Neural cell (in vitro differentiated cells): ENCODE results near the gene ADARB2.

ENCODE experiments used
- RAD21 ChIP-seq: fragments of 450-650 bp; conservative IDR thresholded peaks from 2 replicates; pipeline ENCODE4 v1.6.1; 2014; ENCODE audit warnings: antibody characterized with exemption, mild to moderate bottlenecking, moderate library complexity
- TF ChIP-seq, protein P1 (sequence below): fragments of 450-650 bp; IDR thresholded peaks from 2 replicates; pipeline ENCODE4 v1.5.1; 2014; ENCODE audit warnings: antibody characterized with exemption, mild to moderate bottlenecking, moderate library complexity; ENCODE audit not compliant: poor library complexity, severe bottlenecking

DNA sequence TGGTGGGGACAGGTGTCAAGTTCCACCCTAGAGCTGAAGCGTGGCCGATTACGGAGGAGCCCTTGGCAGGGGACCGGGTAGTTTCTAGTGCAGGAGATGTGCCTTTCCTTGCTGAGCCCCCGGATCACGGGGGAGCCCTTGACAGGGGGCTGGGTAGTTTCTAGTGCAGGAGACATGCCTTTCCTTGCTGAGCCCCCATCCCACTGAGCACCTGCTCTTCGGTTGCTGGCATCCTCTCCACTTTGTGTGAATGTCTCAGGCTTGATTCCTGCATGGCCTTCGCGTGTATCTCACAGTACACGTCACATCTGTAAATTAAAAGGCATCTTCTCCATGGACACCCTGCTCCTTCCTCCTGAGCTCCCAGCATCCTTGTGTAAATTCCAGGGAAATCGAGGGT is 263.5 kb downstream of the ADARB2 start:
- TF ChIP-seq, protein P1, sequence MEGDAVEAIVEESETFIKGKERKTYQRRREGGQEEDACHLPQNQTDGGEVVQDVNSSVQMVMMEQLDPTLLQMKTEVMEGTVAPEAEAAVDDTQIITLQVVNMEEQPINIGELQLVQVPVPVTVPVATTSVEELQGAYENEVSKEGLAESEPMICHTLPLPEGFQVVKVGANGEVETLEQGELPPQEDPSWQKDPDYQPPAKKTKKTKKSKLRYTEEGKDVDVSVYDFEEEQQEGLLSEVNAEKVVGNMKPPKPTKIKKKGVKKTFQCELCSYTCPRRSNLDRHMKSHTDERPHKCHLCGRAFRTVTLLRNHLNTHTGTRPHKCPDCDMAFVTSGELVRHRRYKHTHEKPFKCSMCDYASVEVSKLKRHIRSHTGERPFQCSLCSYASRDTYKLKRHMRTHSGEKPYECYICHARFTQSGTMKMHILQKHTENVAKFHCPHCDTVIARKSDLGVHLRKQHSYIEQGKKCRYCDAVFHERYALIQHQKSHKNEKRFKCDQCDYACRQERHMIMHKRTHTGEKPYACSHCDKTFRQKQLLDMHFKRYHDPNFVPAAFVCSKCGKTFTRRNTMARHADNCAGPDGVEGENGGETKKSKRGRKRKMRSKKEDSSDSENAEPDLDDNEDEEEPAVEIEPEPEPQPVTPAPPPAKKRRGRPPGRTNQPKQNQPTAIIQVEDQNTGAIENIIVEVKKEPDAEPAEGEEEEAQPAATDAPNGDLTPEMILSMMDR = no peak
- TF ChIP-seq RAD21 = no peak
